Neural progenitor cell (in vitro differentiated cells): ENCODE results near the gene TYSND1. TPM values are rescaled to one million over a fixed set of nuclear protein-coding genes. Genes with fewer than 3 reads are reported as not detected.

ENCODE experiments used
- DNase-seq: peaks from one replicate; pipeline ENCODE4 v3.0.0-alpha.2; 2016; ENCODE audit warnings: low spot score
- H2AFZ ChIP-seq: fragments of 200-600 bp; sonication (generic); replicated peaks from 2 replicates; pipeline ENCODE4 v1.6.1; 2016; ENCODE audit warnings: antibody characterized with exemption
- H3F3A ChIP-seq: fragments of 200-600 bp; sonication (generic); 2 replicates; pipeline ENCODE4 v1.6.1; 2016; ENCODE audit warnings: antibody characterized with exemption, low read depth
- H3K27ac ChIP-seq: fragments of 200-600 bp; sonication (generic); 2 replicates; pipeline ENCODE4 v1.5.1; 2016; ENCODE audit warnings: mild to moderate bottlenecking
- H3K27me3 ChIP-seq: fragments of 200-600 bp; sonication (generic); 2 replicates; pipeline ENCODE4 v1.6.1; 2016; ENCODE audit warnings: mild to moderate bottlenecking, moderate library complexity
- H3K36me3 ChIP-seq: fragments of 200-600 bp; sonication (generic); 2 replicates; pipeline ENCODE4 v1.5.1; 2016
- H3K4me1 ChIP-seq: fragments of 200-600 bp; sonication (generic); 2 replicates; pipeline ENCODE4 v1.6.1; 2016; ENCODE audit warnings: mixed run types
- H3K4me2 ChIP-seq: fragments of 200-600 bp; sonication (generic); 2 replicates; pipeline ENCODE4 v1.6.1; 2016
- H3K4me3 ChIP-seq: fragments of 200-600 bp; sonication (generic); 2 replicates; pipeline ENCODE4 v1.5.1; 2016
- H3K79me2 ChIP-seq: fragments of 200-600 bp; sonication (generic); 2 replicates; pipeline ENCODE4 v1.6.1; 2016; ENCODE audit warnings: low read depth
- H3K9ac ChIP-seq: fragments of 200-600 bp; sonication (generic); 2 replicates; pipeline ENCODE4 v1.6.1; 2016
- H3K9me3 ChIP-seq: fragments of 200-600 bp; sonication (generic); 2 replicates; pipeline ENCODE4 v1.5.1; 2016; ENCODE audit warnings: low read depth
- H4K20me1 ChIP-seq: fragments of 200-600 bp; sonication (generic); 2 replicates; pipeline ENCODE4 v1.6.1; 2016; ENCODE audit warnings: low read depth
- H3K27ac Mint-ChIP-seq: 3 replicates; pipeline ENCODE4 v1.8.0; 2021; ENCODE audit warnings: mixed read lengths
- H3K27me3 Mint-ChIP-seq: 2 replicates; pipeline ENCODE4 v1.8.0; 2022; ENCODE audit warnings: low read depth, mild to moderate bottlenecking, inconsistent platforms, moderate library complexity, mixed read lengths; ENCODE audit not compliant: insufficient read depth
- H3K36me3 Mint-ChIP-seq: 3 replicates; pipeline ENCODE4 v1.8.0; 2021; ENCODE audit warnings: mixed read lengths
- H3K4me1 Mint-ChIP-seq: 3 replicates; pipeline ENCODE4 v1.8.0; 2021; ENCODE audit warnings: mixed read lengths
- H3K4me3 Mint-ChIP-seq: 3 replicates; pipeline ENCODE4 v1.8.0; 2021; ENCODE audit warnings: mild to moderate bottlenecking, moderate library complexity, mixed read lengths
- H3K9me3 Mint-ChIP-seq: 3 replicates; pipeline ENCODE4 v1.8.0; 2020; ENCODE audit warnings: mixed read lengths
- CTCF ChIP-seq: fragments of 200-600 bp; sonication (generic); IDR thresholded peaks from 2 replicates; pipeline ENCODE4 v1.5.1; 2017; ENCODE audit warnings: antibody characterized with exemption, mild to moderate bottlenecking
- EZH2 ChIP-seq: fragments of 200-600 bp; sonication (generic); IDR thresholded peaks from 2 replicates; pipeline ENCODE4 v1.6.1; 2017; ENCODE audit warnings: antibody characterized with exemption, mild to moderate bottlenecking, moderate library complexity
- EZH2phosphoT487 ChIP-seq: fragments of 200-600 bp; sonication (generic); IDR thresholded peaks from 2 replicates; pipeline ENCODE4 v1.6.1; 2017; ENCODE audit warnings: antibody characterized with exemption
- total RNA-seq: library from RNA; depleted of rRNA; stranded (reverse); fragments of >200 nt; gene quantifications from 2 replicates; pipeline ENCODE4 v1.2.3, GENCODE V29; 2015; ENCODE audit warnings: low replicate concordance

Gene TYSND1
- total RNA-seq, 1 donor from 2014 or later, result 7.7 TPM

DNA sequence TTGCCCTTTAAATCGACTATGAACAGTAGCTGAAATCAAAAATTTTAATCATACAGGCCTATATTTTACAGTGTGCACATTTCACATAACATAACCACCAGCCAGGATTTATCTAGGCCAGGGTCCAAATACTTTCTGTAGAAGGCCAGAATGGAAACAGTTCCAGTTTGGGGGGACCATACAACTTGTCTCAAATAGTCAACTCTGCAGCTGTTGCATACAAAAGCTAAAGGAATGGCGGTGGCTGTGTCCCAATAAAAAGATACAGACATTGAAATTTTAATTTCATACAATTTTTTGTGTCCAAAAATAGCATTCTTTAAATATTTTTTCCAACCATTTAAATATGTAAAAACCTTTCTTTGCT is 742 bp upstream of the TYSND1 start:
- Histone ChIP-seq H3K36me3 (no peaks in the 10 kb centered on the region), H3K79me2 (peaks cover 10% of the 10 kb centered on the region), H3K27me3 (no peaks in the 10 kb centered on the region), H3K4me2 (peak overlapping the region; percentile 62), H3K9ac (no peak overlapping the region), H4K20me1 (peaks cover 15% of the 10 kb centered on the region), H3K4me1 (peaks cover 4% of the 10 kb centered on the region), H3K27ac (peak overlapping the region; percentile 47), H2AFZ (no peak overlapping the region), H3K4me3 (peak overlapping the region; percentile 58), H3K9me3 (no peaks in the 10 kb centered on the region), H3F3A (peaks cover 15% of the 10 kb centered on the region)
- Mint-ChIP-seq H3K36me3 (peaks cover 18% of the 10 kb centered on the region), H3K4me1 (peaks cover 21% of the 10 kb centered on the region), H3K27ac (peak overlapping the region; percentile 82), H3K27me3 (peaks cover 4% of the 10 kb centered on the region), H3K4me3 (peak overlapping the region; percentile 84), H3K9me3 (no peaks in the 10 kb centered on the region)
- no peak for TF ChIP-seq EZH2phosphoT487
- TF ChIP-seq CTCF, result no peak
- no peak for TF ChIP-seq EZH2
- no peak for DNase-seq

- Histone ChIP-seq H3K4me3 (peak overlapping the region; percentile 58), H3K79me2 (peaks cover 10% of the 10 kb centered on the region), H3K27ac (peak overlapping the region; percentile 93), H3K27me3 (no peaks in the 10 kb centered on the region), H2AFZ (peak overlapping the region; percentile 89), H3K4me1 (peaks cover 4% of the 10 kb centered on the region), H4K20me1 (peaks cover 17% of the 10 kb centered on the region), H3K4me2 (peak overlapping the region; percentile 88), H3F3A (peaks cover 15% of the 10 kb centered on the region), H3K36me3 (no peaks in the 10 kb centered on the region), H3K9ac (peak overlapping the region; percentile 42), H3K9me3 (no peaks in the 10 kb centered on the region)
- peak overlapping the region; percentile 84 for H3K4me3 Mint-ChIP-seq
- DNase-seq, result peak; percentile 82
- peak overlapping the region; percentile 72 for H3K27ac Mint-ChIP-seq
- TF ChIP-seq EZH2phosphoT487 (no peak), CTCF (peak; percentile 65), EZH2 (peak; percentile 55)
- H3K4me1 Mint-ChIP-seq, result peaks cover 26% of the 10 kb centered on the region
- H3K9me3 Mint-ChIP-seq, result no peaks in the 10 kb centered on the region
- H3K27me3 Mint-ChIP-seq, result peaks cover 4% of the 10 kb centered on the region
- peaks cover 11% of the 10 kb centered on the region for H3K36me3 Mint-ChIP-seq
Observed at GRCh38 chr10:70145666-70146488, 623 bp downstream of the TYSND1 start.

- Mint-ChIP-seq H3K9me3 (no peaks in the 10 kb centered on the region), H3K4me1 (peaks cover 26% of the 10 kb centered on the region), H3K36me3 (peaks cover 9% of the 10 kb centered on the region), H3K4me3 (peak overlapping the region; percentile 84), H3K27ac (no peak overlapping the region), H3K27me3 (peaks cover 4% of the 10 kb centered on the region)
- Histone ChIP-seq H2AFZ (peak overlapping the region; percentile 89), H3K9me3 (no peaks in the 10 kb centered on the region), H3K9ac (no peak overlapping the region), H4K20me1 (peaks cover 17% of the 10 kb centered on the region), H3K27me3 (no peaks in the 10 kb centered on the region), H3K36me3 (no peaks in the 10 kb centered on the region), H3F3A (peaks cover 15% of the 10 kb centered on the region), H3K4me2 (peak overlapping the region; percentile 88), H3K4me3 (peak overlapping the region; percentile 58), H3K4me1 (peaks cover 4% of the 10 kb centered on the region), H3K79me2 (peaks cover 10% of the 10 kb centered on the region), H3K27ac (no peak overlapping the region)
- no peak for TF ChIP-seq EZH2phosphoT487
- TF ChIP-seq EZH2, result no peak
- no peak for TF ChIP-seq CTCF
- no peak for DNase-seq
Observed at GRCh38 chr10:70145166-70145665, 1.3 kb downstream of the TYSND1 start.
